Stimulated activated CD8-positive, alpha-beta memory T cell treated with anti-CD3 and anti-CD28 coated beads, Interleukin-4, amount 100 ng/mL, for 4 hours (primary cell): ENCODE measurements around the gene TM4SF4.

Source experiments
- DNase-seq, 2 donors: peaks; one replicate each; pipeline ENCODE4 v3.0.0-alpha.2; 2020; ENCODE audit warnings: low read depth in 2 of 2, low spot score in 1 of 2

TM4SF4 gene

DNA sequence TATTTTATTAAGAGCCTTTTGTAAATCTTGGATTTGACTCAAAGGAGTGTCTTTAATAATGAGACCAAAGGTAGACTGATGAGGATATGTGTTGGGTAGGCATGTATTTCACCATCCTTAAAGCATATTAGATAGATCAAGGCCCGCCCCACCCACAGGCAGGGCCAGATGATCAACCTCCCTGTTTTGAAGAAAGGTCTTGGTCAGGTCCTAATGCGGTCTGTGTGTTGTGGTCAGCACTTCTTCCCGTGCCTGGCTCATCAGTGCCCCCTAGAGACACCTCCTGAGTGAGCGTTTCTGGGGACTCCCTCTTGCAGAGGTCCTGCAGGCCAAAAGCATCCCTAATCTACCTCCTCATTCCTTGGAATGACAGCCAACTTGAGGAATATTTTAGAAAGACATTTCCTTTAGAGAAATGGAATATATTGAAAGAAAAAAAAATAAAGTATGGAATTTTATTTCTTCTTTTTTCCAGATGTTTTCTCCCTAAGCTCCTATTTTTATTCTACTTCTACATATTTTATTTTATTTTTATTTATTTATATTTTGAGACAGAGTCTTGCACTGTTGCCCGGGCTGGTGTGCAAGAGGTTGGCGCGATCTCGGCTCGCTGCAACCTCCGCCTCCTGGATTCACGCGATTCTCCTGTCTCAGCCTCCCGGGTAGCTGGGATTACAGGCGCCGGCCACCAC, 6.0 kb downstream of the TM4SF4 start:
- DNase-seq, result peak in 1 of 2 donors; percentile 4

DNA sequence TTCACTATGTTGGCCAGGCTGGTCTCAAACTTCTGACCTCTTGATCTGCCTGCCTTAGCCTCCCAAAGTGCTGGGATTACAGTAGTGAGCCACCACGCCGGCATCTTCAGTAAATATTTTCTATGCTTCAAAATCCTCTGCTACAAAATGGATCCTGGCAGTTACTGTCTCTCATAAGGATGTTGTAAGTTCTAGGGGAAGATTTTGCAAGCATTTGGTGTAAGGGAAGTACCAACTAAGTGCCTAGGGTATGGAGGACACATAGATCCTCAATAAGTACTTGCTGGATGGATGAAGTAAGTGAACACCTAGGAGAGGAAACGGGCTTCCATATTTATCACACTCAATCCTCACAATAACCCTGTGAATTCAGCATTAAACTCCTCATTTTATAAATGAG, 6.6 kb downstream of the TM4SF4 start:
- DNase-seq, result no peak

DNA sequence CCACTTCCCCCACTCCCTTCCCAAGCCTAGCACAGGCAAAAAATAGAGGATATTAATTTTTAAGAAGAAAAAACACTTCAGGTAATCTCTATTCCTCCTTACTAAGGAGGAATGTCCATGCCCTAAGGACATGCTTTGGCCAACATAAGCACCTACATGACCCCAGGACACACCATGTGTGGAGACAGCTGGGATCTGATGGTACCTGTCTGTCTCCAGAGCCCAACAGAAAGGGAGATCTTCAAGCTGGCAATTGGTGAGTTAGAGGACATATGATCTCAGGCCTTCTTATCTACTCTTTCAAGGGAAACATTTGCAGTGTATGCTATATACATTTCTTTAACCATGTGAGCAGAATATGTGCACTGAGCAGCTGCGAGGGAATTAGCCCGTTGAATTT, 7.0 kb downstream of the TM4SF4 start:
- DNase-seq, result no peak

DNA sequence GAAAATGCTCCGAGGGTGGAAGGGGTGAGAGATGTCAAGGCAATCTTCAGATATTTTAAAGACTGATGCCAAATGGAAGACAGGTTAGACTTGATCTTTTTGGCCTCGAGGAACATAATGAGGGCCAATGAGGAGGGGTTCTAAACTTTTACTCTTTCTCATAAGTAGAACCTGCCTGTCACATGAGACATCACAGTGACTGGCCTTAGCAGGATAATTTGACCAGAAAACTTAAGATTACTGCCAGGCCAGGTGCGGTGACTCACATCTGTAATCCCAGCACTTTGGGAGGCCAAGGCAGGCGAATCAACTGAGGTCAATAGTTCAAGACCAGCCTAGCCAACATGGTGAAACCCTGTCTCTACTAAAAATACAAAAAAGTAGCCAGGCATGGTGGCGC, 12.2 kb downstream of the TM4SF4 start:
- DNase-seq, result no peak

DNA sequence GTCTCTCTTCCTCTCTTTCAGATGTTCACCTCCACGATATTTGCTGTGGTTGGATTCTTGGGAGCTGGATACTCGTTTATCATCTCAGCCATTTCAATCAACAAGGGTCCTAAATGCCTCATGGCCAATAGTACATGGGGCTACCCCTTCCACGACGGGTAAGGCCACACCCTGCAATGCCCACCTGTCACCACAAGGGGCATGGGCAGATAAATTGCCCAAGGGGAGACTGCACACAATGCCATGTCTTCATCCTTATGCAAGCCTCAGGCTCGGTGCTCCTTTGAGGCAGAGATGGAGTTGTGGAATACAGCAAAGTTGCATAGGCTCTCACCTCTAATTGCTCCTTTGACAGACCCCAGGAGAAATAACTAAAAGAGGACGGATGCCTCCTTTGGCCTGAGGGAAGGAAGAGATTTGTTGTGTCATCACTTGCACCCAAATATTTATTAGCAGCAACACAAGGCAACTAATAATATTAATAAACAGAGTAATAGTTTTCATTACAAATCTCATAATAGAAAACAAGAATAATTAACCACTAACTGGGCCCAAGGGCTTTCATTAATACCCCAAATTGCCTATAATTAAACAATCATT, 13.2 kb downstream of the TM4SF4 start:
- no peak for DNase-seq

DNA sequence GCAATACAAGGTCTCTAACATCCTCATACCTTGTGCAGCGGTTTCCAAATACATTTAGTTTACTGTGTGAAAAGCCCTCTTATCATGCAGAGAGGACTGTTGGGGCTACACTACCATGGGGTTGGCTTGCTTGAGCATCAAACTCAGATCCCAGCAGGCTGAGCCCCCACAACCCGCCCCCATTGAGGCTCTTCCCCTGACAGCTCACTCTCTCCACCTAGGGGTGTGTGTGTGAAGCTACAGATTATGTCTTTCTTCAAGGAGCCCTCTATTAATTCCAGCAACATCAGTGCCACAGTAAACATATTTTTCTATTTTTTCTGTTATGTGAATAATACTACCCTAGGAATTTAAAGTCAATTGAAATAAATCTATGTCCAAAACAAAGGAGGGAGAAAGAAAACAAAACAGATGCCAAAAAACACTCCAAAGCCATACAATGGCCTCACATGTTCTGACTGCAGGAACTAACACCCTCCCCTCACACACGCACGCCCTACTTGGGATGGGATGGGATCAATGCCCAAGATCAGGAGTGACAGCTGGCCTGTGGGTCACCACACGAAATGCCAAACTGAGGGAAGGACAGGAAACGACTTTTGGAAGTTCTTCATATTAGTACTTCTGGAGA, 14.7 kb downstream of the TM4SF4 start:
- DNase-seq, result no peak

DNA sequence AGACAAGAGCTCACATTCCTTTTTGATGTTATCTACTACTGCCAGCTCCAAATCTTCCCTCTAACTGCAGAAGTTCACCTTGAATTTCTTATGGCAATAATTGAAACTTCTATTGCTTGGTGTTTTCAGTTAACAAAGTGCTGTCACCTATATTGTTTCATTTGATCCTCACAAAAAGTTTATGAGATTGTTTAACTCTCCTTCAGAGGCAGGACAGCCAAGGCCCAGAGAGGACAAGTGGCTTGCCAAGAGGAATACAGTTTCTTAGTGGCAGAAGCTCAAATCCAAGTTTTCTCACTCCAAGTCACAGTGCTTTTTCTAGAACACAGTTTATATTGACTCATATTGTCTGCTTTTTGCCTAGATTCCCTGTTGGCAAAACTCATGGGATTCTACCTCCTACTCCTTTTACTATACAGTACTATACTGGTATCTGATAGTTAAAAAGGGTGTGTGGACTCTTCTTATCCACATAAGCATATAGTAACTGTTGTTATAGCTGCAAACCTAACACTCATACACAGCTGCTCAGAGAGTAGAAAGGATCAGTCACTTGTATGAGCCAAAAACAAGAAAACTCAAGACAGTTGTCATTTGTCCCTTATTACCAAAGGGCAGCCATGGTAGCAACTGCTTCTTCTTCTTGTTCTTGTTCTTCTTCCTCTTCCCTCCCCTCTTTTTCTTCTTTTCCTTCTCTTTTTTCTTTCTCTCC, 15.9 kb downstream of the TM4SF4 start:
- no peak for DNase-seq

DNA sequence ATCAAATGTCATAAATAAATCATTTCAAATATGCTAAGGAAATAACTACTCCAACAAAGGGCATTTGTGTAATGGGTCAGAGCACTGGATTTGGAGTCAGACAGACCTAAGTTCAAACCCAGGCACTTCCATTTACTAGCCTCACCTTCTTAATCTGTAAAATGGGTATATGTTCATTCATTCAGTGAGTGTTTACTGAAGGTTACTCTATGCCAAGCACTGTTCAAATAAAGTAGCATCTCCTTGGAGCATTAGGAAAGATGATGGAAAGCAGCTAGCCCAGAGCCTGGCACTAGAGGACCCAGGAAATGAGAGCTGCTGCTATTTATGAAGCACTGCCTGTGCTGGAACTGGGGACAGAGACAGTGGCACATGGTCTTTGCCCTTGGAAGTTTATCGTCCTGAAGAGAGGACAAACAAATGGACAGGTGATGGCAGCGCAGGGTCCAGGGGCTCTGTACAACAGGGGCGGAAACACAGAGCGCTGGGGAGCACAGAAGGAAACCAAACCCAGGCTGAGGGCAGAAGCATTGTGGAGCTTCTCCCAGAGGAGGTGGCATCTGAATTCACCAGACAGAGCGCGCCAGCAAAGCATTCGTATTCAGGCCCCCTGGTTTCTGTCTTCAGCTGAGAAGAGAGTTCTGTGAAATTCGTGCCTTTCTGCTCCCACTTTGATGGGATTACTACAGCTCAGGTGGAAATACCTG, 19.0 kb downstream of the TM4SF4 start:
- no peak for DNase-seq

DNA sequence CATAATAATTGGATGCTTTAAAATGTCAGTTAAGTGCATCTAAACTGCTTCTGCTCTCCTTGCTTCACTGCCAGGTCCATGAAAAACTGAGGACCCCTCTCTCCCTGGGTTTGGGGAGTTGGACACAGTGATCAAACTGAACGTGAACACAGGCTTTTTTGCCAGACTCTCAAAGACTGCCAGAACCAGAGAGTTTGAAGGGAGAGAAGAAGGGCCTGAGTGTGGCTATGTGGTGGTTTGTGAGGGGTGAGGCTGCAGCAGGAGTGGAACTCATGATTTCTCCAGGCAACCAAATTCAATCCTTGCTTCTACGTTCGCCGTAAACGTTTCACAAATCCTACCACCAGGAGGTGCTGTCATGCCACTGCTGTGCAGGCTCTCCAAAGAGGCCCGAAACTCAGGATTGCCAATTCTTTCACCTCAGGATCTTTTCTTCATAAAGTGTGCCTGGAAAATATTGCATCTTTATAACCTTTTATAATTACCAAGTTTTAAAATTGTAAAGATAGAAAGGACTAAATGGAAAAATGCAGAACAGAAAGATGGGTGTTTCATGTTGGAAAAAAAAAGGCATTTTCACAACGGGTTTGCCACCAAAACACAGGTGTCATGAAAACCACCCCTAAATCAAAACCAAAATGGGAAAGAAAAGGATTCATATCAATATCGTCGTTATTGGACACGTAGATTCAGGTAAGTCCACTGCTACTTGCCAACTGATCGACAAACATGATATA, 19.7 kb downstream of the TM4SF4 start:
- no peak for DNase-seq

DNA sequence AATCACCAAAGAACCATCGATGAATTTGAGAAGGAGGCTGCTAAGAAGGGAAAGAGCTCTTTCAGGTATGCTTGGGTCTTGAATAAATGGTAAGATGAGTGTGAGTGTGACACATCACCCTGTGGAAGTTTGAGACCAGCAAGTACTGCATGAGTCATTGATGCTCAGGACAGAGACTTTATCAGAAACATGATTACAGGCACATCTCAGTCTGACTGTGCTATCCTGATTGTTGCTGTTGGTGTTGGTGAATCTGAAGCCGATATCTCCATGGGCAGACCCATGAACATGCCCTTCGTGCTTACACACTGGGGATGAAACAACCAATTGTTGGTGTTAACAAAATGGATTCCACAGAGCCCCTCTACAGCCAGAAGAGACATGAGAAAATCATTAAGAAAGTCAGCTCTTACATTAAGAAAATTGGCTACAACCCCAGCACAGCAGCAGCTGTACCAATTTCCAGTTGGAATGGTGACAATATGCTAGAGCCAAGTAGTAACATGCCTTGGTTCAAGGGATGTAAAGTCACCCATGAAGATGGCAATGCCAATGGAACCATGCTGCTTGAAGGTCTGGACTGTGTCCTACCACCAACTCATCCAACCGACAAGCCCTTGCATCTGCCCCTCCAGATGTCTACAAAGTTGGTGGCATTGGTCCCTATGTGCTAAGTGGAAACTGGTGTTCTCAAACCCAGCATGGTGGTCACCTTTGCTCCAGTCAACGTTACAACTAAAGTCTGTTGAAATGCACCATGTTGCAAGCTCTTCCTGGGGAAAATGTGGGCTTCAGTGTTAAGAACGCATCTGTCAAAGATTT, 20.5 kb downstream of the TM4SF4 start:
- no peak for DNase-seq

DNA sequence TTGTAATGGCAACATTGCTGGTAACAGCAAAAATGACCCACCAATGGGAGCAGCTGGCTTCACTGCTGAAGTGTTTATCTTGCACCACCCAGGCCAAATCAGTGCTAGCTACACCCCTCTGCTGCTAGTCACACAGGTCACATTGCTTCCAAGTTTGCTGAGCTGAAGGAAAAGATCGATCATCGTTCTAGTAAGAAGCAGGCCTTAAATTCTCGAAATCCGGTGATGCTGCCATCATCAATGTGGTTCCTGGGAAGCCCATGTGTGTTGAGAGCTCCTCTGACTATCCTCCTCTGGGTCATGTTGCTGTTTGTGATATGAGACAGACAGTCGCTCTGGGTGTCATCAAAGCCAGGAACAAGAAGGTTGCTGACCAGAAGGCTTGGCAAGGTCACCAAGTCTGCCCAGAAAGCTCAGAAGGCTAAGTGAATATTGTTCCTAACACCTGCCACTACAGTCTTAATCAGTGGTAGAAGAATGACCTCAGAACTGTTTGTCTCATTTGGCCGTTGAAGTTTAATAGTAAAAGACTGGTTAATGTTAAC, 21.2 kb downstream of the TM4SF4 start:
- DNase-seq, result no peak

DNA sequence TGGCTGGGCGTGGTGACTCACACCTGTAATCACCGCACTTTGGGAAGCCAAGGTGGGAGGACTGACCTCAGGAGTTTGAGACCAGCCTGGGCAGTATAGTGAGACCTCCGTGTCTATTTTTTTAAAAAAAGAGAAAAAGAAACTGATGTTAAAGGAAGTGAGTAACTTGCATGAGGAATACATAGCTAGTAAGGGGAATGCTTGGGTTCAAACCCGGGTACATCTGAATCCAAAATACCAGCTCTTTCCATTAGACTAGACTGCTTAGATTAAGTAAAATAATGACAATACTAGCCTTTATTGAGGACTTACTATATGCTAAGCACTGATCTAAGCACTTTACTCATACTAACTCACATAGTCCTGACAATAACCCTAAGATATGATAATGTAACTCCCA, 22.4 kb downstream of the TM4SF4 start:
- no peak for DNase-seq

DNA sequence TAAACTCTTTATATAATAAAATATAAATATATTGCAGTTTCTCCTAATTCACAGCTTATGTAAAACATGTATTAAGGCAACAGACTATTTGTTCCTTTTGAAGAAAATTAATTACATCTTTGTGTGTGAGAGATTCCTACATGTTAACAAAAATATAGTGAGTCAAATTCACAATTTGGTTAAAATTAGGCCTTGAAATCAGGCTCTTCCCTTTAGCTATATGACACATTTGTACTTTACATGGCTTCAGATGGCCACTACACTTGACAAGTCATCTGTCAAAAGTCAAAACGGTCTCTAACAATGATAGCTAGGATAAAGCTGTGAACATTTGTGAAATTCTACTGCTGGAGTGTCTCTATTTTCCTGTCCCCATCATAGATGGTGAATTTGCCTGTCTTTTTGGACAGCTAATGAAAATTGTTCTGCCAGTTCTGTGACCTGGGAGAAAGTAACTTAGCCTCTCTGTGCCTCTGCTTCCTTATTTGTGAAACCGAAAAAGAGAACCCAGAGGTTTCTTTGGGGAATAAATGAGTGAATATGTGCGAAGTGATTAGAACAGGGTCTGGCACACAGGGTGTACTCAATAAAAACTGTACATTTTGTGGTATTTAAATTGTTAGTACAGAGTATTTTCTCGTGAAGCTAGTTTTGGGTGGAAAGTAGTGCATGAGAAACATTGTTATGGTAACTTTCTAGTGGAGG, 23.6 kb downstream of the TM4SF4 start:
- no peak for DNase-seq

DNA sequence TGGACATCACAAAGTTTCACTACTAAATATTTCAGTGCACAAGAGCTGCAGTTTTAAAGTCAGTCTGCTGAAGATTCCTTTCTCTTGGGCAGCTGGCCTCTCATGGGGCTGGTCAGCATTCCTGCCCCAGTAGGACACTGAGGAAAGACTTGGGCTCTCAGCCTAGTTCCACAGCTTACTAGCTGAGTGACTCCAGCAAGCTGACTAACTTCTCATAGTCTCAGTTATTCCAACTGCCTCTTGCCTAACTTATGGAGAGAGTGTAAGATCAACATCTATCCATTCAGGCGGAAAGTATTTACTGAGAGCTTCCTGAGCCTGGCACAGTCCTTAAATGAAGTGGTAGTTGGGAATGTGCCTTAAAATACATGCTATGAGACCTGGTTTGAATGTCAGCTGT, 27.0 kb downstream of the TM4SF4 start:
- DNase-seq, result no peak

DNA sequence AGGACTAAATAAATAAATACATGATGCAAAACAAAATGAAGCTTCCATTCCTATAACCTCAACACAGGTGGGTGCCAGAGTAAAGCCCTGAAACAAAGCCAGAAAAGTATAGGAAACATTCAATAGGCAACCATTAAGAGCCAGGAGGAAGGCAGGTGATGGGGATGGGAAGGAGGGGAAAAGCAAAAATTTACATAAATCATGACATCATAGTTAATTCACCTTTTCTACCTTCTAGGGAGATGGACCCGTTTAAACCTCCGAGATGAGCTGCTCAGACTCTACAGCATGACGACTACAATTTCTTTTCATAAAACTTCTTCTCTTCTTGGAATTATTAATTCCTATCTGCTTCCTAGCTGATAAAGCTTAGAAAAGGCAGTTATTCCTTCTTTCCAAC, 27.9 kb downstream of the TM4SF4 start:
- DNase-seq, result no peak

DNA sequence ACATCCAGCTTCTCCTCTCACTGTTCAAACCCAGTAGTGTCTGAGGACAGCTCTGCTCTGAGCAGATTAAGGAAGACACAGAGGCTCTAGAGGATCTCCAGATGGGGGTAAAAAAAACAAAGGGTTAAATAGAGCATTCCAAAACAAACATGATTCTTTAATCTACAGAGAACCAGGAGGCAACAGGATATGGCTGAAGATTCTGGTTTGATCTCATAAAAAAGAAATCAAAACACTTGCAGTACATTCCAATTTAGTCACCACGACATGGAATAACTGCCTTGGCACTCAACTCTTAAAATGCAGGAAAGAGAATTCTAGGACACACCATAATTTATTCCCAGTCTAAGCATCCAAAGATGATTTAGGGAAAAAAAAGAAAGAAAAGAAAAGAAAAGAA, 32.0 kb downstream of the TM4SF4 start:
- no peak for DNase-seq

DNA sequence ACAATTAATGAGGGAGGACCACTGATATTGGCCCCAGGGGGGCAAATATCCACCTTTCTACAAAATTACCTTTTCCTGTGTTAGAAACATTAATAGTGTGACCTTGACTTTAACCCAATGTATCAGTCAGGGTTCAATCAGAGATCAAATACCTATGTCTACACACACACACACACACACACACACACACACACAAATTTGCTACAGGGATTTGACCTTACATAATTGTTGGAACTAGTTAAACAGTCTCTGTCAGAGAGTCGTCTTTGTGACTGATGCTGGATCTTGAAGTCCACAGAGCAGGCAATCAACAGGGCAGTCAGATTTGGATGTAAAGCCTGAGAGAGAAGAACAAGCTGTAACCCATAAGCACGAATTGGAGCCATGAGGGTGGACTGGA, 32.5 kb downstream of the TM4SF4 start:
- no peak for DNase-seq

DNA sequence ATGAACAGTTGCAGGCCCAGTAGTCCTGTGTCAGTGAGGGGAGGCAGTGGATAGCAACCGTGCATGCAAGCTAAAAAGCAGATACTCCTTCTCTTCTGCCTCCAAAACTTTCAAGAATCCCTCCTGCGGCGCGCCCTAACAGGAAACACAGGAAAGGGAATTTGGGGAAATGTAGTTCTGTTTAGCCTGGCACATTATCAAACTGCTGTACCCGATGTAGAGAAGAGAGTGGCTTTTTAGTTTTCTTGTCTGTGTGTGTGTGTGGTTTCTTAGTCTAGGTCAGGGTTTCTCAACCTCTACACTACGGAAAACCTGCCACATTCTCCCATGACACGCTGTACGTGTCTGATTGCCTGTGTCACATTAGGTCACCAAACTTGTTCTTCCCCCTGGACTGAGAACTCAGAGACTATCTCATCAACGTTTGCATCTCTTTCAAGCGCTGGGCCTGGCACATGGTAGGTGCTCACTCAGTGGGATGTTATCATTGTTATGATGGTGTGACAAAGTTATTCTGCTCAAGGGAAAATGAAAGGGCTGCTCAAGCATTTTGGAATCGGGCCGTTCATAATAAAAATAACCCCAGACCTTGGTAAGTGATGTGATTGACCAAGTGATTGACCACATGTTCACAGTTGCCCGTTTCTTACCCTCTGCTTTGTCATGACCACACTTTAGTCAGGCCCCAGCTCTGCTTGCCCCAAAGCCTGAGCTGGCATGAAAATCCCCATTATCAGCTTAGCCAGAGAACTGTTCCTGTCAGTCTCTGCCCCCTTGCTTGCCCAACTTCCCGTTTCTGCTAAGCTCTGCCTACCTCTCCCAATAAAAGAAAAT, 33.2 kb downstream of the TM4SF4 start:
- no peak for DNase-seq
